ENCODE results near the gene PARK7. TPM values are rescaled to one million over a fixed set of nuclear protein-coding genes. Genes with fewer than 3 reads are reported as not detected.
"Not testable (repeated sequence)": the region's sequence is repeated elsewhere in the genome, so short reads cannot be mapped to it uniquely, and the experiment has no call there.

Gene PARK7
- total RNA-seq, 1 experiment from 2014 or later: 448 TPM

DNA sequence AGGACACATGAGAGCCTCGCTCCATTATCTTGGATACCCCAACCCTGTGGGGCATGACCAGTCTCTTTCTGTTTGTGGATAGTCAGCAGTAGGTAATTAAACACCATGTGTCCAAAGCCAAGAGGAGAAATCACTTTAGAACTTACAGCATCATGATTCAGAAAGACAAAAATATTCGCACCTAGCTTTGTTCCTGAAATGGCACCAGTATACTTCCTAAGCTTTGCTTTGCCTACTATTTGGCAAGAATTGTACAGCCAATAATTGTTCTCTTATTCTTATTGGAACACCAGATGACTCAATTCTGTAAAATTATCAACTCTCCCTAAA lies 45.0 kb upstream of the PARK7 start:
- in situ Hi-C loops (cut with HindIII; ENCODE audit: low pct_unique_long_range_greater_than_20kb, low sequenced_read_pairs) (no loop called here), intact Hi-C loops (cut with micrococcal nuclease; ENCODE audit: unreplicated experiment) (no loop called here)
- Histone ChIP-seq H3K36me3 (ENCODE audit: control insufficient read depth, insufficient read depth, low read length) (no peaks in the 10 kb centered on the region), H3K27me3 (ENCODE audit: control insufficient read depth, insufficient read depth, low read length) (no peaks in the 10 kb centered on the region), H3K4me3 (ENCODE audit: low read depth in 2 of 2, low read length in 2 of 2) (no peak overlapping the region), H3K4me1 (ENCODE audit: control insufficient read depth, insufficient read depth, low read length) (peaks cover 6% of the 10 kb centered on the region; the same call in 1 of the 2 replicates), H3K9me3 (ENCODE audit: control insufficient read depth, insufficient read depth, low read depth, low read length) (no peaks in the 10 kb centered on the region), H3K27ac (ENCODE audit: low read length) (no peak overlapping the region)
- TF ChIP-seq, protein P1, sequence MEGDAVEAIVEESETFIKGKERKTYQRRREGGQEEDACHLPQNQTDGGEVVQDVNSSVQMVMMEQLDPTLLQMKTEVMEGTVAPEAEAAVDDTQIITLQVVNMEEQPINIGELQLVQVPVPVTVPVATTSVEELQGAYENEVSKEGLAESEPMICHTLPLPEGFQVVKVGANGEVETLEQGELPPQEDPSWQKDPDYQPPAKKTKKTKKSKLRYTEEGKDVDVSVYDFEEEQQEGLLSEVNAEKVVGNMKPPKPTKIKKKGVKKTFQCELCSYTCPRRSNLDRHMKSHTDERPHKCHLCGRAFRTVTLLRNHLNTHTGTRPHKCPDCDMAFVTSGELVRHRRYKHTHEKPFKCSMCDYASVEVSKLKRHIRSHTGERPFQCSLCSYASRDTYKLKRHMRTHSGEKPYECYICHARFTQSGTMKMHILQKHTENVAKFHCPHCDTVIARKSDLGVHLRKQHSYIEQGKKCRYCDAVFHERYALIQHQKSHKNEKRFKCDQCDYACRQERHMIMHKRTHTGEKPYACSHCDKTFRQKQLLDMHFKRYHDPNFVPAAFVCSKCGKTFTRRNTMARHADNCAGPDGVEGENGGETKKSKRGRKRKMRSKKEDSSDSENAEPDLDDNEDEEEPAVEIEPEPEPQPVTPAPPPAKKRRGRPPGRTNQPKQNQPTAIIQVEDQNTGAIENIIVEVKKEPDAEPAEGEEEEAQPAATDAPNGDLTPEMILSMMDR (IDR thresholded peaks at IDR 0.05): no peak
- TF ChIP-seq REST (IDR thresholded peaks at IDR 0.05; ENCODE audit: insufficient read depth in 1 of 2, low read depth in 2 of 2, low read length in 1 of 2) (no peak), TCF7L2 (IDR thresholded peaks at IDR 0.05; ENCODE audit: low read depth, low read length) (no peak), SIN3A (IDR thresholded peaks at IDR 0.05; ENCODE audit: borderline replicate concordance, insufficient read depth, low read depth, low read length) (no peak), POLR2AphosphoS5 (IDR thresholded peaks at IDR 0.05; ENCODE audit: low read depth, low read length) (no peak)
- ChIA-PET CTCF (no interaction called here), POLR2A (interaction anchor here (0.6 kb wide), 1 partner anchor 12 kb away, joined by 4 read pairs; no protein-coding TSS in a partner anchor)
- no TSS peak for BruUV-seq (replicated peaks)
- ATAC-seq: no peak
- DNase-seq (ENCODE audit: low read depth, low spot score): no peak

DNA sequence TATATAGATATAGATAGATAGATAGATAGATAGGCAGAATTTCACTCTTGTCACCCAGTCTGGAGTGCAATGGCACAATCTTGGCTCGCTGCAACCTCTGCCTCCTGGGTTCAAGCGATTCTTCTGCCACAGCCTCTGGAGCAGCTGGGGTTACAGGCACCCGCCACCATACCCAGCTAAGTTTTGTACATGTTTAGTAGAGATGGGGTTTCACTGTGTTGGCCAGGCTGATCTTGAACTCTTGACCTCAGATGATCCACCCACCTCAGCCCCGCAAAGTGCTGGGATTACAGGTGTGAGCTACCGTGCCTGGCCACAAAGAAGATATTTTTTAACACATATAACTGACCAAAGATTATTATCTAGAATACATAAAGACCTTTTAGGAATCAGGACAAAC lies 43.5 kb upstream of the PARK7 start:
- intact Hi-C loops (cut with micrococcal nuclease; ENCODE audit: unreplicated experiment); DNase-seq (ENCODE audit: low read depth, low spot score): not testable (repeated sequence)

GRCh38 chr1:7919880-7920279 lies 41.6 kb upstream of the PARK7 start:
- POLR2A ChIA-PET: no interaction called here
- in situ Hi-C loops (cut with HindIII; ENCODE audit: low pct_unique_long_range_greater_than_20kb, low sequenced_read_pairs): no loop called here
- CTCF ChIA-PET: interaction anchor here (0.9 kb wide), 1 partner anchor 251 kb away, joined by 4 read pairs; no protein-coding TSS in a partner anchor

More for the DNA sequence above, 43.5 kb upstream of the PARK7 start:
- H3K9me3 ChIP-seq (ENCODE audit: control insufficient read depth, insufficient read depth, low read depth, low read length); H3K27me3 ChIP-seq (ENCODE audit: control insufficient read depth, insufficient read depth, low read length); POLR2A ChIA-PET; H3K4me1 ChIP-seq (ENCODE audit: control insufficient read depth, insufficient read depth, low read length); H3K36me3 ChIP-seq (ENCODE audit: control insufficient read depth, insufficient read depth, low read length); BruUV-seq (replicated peaks); H3K4me3 ChIP-seq (ENCODE audit: low read depth in 2 of 2, low read length in 2 of 2); H3K27ac ChIP-seq (ENCODE audit: low read length); CTCF ChIA-PET; in situ Hi-C loops (cut with HindIII; ENCODE audit: low pct_unique_long_range_greater_than_20kb, low sequenced_read_pairs); ATAC-seq: not testable (repeated sequence)

More at GRCh38 chr1:7919880-7920279, 41.6 kb upstream of the PARK7 start:
- Histone ChIP-seq H3K27me3 (ENCODE audit: control insufficient read depth, insufficient read depth, low read length) (no peaks in the 10 kb centered on the region), H3K4me1 (ENCODE audit: control insufficient read depth, insufficient read depth, low read length) (no peaks in the 10 kb centered on the region), H3K27ac (ENCODE audit: low read length) (no peak overlapping the region), H3K9me3 (ENCODE audit: control insufficient read depth, insufficient read depth, low read depth, low read length) (no peaks in the 10 kb centered on the region), H3K4me3 (ENCODE audit: low read depth in 2 of 2, low read length in 2 of 2) (no peak overlapping the region), H3K36me3 (ENCODE audit: control insufficient read depth, insufficient read depth, low read length) (no peaks in the 10 kb centered on the region)
- ATAC-seq (no peak), DNase-seq (ENCODE audit: low read depth, low spot score) (no peak)
- intact Hi-C loops (cut with micrococcal nuclease; ENCODE audit: unreplicated experiment): no loop called here
- BruUV-seq (replicated peaks): no TSS peak
- TF ChIP-seq, protein P1 (IDR thresholded peaks at IDR 0.05): no peak
- TF ChIP-seq TCF7L2 (IDR thresholded peaks at IDR 0.05; ENCODE audit: low read depth, low read length) (no peak), POLR2AphosphoS5 (IDR thresholded peaks at IDR 0.05; ENCODE audit: low read depth, low read length) (no peak), SIN3A (IDR thresholded peaks at IDR 0.05; ENCODE audit: borderline replicate concordance, insufficient read depth, low read depth, low read length) (no peak)

All from Panc1 (cell line).